Glomerular endothelial cell (primary cell): ENCODE data around the gene XYLB. TPM values are rescaled to one million over a fixed set of nuclear protein-coding genes. Genes with fewer than 3 reads are reported as not detected.
"Not testable (repeated sequence)": the region's sequence is repeated elsewhere in the genome, so short reads cannot be mapped to it uniquely, and the experiment has no call there.

Source experiments
- DNase-seq: peaks from one replicate; pipeline ENCODE4 v3.0.0-alpha.2; 2011; ENCODE audit warnings: low read depth, low spot score; ENCODE audit errors: extremely low read depth
- total RNA-seq: library from RNA; depleted of rRNA; stranded (reverse); fragments of >200 nt; gene quantifications from 2 replicates; pipeline ENCODE4 v1.2.3, GENCODE V29; 2015

XYLB gene
- 3.1 and 7.8 TPM in 2 replicates for total RNA-seq

DNA sequence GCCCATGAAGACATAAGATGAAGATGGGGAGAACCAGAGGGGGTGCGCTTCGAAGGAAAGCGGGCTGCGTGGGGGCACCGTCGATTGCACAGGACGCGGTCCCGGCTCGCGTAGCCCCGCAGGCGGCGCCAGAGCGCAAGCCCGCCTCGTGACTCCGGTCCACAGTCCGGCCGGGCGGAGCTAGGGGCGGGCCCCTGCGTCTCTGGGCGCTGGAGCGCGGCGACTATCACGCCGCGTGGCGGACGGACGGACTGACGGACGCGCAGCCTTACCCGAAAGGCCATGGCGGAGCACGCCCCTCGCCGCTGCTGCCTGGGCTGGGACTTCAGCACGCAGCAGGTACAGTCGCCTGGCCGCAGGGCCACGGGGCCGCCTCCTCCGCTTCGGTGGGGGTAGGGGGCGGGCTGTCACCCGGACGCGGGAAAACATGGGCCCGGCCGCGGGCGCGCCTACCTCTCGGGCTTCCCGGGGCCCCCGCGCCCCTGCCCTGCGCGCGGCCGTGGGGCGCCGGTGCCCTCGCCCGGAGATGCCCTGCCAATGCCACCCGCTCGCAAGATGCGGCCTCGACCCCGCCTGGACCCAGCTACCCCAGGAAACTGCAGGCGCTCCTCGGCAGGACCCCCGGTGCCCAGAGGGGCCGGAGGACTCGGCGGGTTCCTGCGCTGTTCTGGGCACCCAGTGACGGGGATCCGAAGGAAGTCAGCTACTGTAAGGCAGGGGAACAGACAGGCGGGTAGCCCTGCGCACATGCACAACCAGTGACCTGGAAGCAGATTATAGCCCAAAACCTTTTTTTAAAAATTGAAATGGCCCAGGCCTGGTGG, at the start of gene XYLB:
Gene XYLB, plus strand, starts transcription at position 199 of the 824 bp plus-strand sequence. Its CDS starts 84 bp downstream, at position 283.
- DNase-seq: no peak

DNA sequence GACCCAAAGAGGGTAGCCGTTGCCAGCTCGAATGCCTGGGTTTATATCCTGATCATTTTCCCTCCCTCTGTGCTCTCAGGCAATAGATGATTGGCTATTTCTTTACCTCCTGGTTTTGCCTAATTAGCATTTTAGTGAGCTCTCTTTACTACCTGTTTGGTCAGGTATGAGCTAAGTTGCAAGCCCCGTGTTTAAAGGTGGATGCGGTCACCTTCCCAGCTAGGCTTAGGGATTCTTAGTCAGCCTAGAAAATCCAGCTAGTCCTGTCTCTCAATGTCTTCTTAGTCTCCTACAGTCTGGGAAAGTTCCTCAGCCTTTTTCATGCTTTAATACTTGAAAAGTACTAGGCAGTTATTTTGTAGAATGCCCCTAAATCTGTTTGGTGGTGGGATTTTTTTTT, 49.5 kb upstream of the XYLB start:
- DNase-seq: not testable (repeated sequence)

DNA sequence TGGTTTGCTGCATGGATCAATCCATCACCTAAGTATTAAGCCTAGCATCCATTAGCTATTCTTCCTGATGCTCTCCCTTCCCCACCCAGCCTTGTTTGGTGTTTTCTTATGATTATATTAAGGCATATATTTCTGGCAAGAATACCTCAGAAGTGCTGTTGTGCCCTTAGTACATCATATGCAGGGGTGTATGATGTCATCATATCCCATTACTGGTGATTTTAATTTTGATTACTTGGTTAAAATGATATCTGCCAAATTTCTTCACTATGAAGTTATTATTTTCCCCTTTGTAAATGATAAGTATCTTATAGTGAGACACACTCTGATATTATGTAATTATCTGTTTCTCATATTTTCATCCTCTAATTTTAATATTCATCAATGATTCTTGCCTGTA, 49.0 kb upstream of the XYLB start:
- DNase-seq: no peak

DNA sequence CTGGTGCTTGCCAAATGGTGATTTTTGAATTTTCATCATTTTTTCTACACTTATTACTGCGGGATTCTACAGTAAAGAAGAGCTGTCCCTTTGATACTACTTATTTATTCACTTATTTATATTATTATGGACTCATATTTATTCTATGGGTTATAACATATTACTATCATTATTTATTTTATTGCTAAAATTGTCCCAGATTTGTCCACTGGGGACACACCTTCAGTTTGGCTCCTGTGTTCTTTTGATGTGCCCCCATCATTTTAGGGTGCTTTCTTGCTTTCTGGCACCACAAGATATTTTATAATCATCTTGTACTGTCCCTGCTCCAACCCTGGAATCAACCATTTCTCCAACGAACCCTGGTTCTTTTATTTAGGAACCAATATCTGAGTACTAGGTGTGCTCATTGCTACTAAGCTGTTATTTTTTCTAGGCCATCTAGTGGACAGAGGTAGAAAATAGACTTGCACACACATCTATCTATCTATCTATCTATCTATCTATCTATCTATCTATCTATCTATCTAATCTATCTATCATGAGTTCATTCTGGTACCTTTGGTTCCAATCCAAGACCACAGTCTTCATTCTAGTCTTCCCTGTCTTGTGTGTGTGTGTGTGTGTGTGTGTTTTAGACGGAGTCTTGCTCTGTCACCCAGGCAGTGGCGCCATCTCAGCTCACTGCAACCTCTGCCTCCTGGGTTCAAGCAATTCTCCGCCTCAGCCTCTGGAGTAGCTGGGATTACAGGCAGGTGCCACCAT, 48.5 kb upstream of the XYLB start:
- DNase-seq: peak; percentile 3

DNA sequence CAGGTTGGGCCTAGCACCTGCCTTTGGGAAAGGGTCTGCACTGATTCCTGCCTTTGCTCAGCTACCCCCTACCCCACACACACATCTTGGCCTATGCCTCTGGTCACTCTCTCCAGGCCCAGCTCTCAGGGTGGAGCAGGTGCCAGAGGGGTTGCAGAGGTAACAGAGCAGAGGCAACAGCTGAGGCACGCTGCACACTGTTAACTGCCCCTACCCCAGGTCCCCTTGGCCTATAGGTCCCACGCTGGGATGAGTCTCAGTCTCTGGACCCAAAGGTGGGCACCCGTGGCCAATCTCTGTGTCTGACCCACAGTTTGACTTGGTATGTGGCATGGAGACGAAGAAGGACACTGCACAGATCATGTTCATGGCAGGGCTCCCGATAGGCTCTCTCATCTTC, 39.6 kb upstream of the XYLB start:
- no peak for DNase-seq

DNA sequence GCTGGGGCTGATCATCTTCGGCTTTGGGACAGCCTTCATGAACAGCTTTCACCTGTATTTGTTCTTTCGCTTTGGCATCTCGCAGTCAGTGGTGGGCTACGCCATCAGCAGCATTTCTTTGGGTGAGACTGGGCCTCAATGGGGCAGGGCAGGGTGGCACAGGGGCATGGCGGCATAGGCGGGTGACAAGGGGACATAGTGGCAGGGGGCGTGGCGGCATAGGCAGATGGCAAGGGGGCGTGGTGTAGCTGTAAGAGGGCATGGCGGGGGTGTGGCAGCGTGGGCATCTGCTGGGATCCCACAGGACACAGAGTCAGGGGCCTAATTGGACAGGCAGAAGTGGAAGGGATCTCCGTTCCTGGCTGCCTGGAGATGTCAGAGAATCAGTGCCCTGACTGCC, 39.0 kb upstream of the XYLB start:
- no peak for DNase-seq

DNA sequence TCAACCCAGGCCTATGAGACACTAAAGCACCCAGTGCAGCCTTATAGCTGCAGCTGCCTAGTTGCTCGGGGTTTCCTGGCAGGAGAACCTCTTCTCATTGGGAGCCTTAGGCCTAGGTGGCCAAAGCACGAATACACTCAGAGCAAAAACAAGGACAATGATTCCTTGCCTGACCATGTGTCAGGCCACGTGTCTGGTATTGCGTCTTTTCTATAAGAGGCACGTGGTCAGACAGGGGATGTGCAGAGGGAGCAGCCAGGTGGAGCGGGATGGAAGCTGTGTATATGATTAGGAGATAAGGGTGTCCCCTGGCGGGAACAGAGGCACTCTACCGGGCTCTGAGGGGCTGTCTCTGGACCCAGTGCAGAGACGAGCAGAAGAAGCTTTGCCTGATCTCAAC, 38.1 kb upstream of the XYLB start:
- no peak for DNase-seq

DNA sequence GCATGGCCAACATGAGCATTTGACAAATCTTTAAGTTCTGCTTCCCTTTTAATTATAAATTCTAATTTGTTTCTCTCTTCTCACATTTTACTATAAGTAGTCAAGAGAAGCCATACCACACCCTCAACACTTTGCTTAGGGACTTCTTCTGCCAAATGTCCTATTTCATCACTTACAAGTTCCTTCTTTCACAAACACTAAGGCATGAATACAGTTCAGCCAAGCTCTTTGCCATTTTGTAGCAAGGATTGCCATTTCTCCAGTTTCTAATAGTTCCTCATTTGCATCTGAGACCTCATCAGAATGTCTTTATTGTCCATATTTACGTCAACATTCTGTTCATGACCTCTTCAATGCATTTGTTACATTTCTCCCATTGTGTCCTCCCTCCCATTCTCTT, 35.1 kb upstream of the XYLB start:
- DNase-seq: no peak

DNA sequence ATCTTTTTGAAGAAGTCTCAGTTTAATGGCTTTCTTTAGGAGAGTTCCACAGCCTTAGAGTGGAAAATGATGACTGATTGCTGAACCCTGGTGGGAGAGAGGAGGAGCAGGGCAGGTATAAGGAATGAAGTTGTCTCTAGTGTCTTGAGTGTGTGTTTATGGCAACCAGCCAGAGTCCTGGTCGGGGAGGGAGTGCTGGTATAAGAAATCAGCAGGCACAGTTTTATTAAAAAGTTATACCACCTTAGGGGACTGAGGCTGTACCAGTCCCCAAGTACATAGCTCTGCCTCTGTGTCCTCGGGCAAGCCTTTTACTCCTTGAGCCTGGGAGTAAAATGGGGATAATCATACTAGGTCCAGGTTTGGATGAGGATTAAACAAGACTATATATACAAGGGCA, 34.6 kb upstream of the XYLB start:
- no peak for DNase-seq

DNA sequence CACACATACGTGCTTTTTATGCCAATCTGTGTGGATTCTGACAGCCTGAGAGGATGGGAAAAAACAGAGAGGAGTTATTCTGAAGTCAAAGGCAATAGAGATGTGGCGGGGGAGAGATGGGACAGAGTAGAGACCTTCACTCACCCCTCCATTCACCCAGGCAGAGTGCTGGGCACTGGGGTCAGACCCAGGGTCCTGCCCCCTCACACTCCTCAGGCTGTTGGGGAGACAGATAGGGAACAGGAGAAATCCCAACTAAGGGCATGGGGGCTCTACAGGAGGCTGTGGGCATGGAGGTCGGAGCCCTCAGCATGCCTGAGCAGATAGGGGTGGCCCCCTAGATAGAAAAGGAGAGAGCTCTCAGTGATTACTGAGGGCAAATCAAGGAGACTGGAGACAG, 34.2 kb upstream of the XYLB start:
- no peak for DNase-seq

DNA sequence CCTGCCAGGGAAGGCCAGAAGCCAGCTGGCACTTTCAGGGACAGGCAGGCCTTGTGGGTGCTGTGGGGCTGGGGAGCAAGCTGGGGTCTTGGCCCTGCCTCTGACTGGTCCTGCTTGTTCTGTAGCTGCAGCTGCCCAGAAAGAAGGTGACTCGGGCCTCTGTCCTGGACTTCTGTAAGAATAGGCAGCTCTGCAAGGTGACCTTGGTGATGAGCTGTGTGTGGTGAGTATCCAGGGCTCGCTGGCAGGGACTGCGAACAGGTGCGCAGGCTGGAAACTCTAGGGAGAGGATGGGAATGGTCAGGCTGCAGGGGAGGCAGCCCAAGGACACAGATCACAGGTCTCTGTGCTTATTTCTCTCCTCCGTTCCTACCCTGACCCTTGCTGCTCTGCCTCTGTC, 33.3 kb upstream of the XYLB start:
- DNase-seq: no peak

DNA sequence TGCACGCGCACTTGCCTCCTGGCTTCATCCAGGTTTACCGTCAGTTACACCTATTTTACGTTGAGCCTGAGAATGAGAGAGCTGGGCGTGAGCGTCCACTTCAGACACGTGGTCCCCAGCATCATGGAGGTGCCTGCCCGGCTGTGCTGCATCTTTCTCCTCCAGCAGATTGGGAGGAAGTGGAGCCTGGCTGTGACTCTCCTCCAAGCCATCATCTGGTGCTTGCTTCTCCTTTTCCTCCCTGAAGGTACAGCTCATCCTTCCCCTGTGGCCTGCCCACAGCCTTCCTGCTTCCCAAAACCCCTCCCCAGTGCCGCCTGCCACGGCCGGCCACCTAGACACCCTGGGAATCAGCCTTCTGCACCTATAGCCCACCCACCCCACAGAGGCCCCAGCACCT, 32.9 kb upstream of the XYLB start:
- no peak for DNase-seq

DNA sequence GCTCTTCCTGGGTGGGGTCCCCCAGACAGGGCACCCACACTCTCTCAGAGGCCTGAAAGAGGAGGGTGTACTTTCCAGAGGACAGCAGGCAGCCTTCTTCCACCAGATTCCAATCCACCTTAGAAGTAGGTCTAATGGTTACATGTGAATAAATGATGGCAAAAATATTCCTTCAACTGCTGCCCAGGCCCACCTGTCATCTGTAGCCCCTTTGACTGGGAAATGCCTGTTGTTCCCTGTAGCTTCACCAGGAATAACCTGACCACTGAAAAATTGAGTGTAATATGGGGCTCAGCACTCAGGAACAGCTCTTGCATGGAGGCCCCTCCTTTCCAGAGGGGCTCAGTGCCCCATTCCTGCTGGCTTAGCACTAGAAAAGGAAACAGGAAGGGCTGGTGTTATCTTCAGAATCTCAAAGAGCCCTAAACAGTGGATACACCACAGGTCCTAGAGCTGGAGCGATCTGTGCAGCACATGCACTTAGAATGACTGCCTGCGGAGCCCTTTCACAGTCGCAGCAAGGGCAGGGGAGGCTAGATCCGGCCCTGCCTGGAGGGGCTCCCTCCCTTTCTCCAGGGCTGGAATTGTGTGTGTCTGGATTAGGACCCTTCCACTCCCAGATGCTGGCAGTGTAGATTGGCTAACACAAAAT, 32.3 kb upstream of the XYLB start:
- no peak for DNase-seq

DNA sequence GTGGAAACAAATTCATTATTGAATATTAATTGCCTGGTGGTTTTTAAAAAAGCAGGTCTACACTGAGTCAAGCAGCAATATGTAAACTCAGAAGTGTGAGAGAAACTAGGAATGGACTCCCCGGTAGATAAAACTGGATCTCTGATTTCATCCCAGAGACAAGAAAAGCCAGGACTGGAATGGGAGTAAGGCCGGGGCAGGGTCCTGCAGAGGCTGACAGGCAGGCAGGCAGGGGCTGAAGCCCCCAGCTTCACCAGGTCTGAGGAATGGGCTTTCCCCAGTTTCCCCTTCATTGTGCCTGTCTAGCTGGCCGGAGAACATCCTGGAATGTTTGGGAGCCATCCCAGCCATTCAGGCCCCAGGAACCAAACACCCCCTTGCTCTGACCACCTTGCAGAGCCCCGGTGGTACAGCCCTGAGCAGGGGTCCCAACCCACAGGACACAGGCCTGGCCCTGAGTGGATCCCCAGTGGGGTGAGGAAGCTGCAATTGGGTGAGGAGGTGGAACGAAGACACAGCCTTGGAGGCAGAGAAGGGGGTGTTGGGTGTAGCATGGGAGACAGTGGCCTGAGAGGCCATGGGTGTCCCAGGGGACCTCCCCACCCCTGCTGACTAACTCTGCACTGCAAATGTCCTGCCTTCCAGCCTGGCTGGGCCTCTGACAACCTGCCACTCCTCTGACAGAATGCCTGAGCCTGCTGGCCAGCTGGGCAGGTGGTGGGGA, 31.7 kb upstream of the XYLB start:
- no peak for DNase-seq

DNA sequence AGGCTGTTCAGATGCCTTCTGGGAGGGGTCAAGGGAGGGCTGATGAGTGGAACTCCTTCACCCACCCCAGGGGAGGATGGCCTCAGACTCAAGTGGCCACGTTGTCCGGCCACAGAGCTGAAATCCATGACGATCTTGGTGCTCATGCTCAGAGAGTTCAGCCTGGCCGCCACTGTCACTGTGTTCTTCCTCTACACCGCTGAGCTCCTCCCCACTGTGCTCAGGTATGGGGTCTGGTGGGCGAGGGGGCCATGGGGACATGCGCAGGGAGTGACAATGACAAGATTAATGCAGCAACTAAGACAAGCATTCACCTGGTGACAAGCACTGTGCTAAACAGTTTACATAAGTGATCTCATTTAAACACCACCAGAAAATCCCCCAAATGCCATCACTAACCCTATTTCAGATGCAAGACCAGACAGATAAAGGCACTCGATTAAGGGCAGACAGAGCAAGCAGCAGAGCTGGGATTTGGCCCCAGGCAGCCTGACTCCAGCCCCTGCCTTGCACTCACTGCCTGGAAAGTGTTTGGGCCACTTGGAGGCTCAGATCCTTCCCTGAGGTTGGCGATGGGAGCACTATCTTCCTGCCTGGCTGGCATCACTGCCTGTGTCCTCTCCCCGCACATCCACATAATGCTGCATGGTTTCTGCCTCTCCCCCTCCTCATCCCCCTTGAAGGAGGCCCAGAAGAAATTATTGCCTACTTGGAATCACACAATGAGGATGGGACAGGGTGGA, 30.9 kb upstream of the XYLB start:
- DNase-seq: no peak

DNA sequence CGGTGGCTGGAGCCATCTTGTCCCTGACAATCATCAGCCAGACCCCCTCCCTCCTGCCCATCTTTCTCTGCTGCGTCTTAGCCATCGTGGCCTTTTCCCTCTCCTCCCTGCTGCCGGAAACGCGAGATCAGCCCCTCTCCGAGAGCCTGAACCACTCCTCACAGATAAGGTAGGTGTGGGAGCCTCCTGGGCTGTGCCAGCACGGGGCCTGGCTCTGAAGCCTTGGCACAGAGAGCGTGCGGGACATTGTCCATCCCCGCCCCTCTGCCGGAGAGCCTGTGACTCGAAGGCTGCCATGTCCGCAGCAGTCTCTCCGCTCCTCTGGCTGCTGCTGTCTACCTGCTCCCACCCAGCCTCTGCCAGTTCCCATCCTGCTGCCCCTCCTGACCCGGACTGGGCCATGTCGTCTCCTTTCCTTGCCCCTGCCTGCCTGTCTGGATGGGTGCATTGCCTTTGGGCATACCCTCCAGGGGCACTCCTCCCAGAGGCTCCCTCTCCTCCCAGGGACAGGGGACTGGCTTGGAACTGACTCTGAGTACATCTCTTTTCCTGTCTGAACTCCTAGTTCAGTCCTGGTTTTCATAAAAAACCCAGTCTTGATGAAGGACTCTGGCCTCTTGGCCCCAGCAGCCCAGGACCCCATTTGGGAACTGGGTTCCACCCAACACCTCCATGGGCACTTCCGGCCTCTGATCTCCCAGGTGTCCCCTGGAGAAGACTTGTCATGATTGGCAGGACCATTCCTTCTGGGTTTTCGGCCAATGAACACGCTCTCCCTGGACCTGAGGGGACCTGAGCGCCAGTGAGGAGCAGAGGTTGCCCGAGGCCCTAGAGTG, 30.0 kb upstream of the XYLB start:
- DNase-seq: no peak

DNA sequence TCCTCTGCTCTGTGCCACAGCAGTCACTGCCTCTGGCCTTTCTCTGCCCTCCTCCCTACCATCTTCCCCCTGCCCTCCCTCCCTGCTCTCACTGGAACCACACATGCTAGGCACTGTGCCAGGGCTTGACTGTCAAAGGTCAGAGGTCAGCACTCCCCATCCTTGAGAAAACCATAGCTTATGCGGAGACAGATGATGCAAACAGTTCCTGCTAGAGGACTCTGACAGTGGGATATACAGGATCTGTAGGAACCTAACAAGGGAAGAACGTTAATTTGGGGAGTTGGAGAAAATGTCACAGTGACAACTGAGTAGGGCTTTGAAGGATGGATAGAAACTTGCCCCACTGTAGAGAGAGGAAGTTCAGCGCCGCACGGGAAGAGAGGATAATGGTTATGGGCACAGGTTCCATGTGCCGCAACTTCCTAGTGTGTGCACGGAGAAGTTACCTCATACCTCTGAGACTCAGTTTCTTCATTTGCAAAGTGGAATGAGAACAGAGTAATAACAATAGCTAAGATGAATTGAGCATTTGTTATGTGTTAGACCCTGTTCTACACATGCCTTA, 29.3 kb upstream of the XYLB start:
- DNase-seq: no peak

DNA sequence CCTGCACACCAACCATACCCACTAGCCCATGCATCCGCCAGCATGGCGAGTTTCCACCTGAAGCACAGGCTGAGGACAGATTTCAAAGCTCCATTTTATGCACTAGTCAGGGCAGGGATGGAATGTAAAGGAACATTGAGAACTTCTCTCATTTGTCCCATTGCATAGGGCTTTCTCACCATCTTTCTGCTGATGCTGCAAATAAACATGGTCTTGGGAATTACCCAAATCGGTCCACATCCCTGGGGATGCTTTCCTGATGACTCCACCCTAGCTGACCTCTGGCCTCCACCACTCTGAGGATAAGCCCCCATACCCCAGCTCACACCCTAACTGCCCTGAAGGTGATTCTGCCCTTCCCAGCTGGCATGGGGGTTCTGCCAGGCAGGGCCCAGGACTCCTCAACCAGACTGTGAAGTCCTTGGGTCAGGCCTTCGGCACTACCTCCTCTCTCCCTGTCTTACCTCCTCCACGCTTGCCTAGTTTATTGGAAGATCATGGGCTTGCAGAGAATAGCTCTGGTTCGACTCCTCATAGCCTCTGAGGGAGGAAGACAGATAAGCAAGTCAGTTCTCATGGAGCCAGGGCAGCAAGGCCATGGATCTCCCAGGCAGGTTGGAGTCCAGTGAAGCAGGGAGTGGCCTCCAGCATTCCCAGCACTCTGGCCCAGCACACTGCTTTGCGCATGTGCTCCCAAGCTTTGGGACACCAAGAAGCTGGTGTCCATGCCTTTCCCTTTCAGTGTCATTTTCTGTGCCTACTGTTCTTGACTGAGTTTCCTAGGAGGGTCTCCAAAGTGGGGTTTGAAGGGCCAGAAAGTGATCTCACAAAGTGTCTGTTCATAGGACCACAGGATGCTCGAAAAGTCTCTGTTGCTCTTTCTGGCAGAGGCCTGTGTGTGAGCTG, 27.6 kb upstream of the XYLB start:
- DNase-seq: no peak
